Panc1 (cell line): ENCODE data around the gene PRSS50. TPM values are rescaled to one million over a fixed set of nuclear protein-coding genes. Genes with fewer than 3 reads are reported as not detected.

Experiments used
- ATAC-seq: fragments of 200-7000 bp; cut with Tn5 transposase; 2 replicates; pipeline ENCODE4 v1.9.1; 2020; ENCODE audit warnings: mild to moderate bottlenecking, moderate library complexity
- BruUV-seq: library from RNA; stranded (reverse); fragments of 400-500 nt; replicated peaks from 2 replicates; lab custom pipeline; 2021; lab: Mats Ljungman, UMichigan
- CTCF ChIA-PET: fragments of 300-600 bp; sonication (Branson Sonifier 250); formaldehyde crosslinking; loops from one replicate; lab custom pipeline; 2022; ENCODE audit warnings: antibody characterized with exemption; lab: Charles Lee
- POLR2A ChIA-PET: fragments of 300-600 bp; sonication (Branson Sonifier 250); formaldehyde crosslinking; loops from one replicate; lab custom pipeline; 2022; ENCODE audit warnings: antibody characterized with exemption; lab: Charles Lee
- DNase-seq: peaks from one replicate; pipeline ENCODE4 v3.0.0-alpha.2; 2010; ENCODE audit warnings: low read depth, low spot score
- H3K27ac ChIP-seq: 2 replicates; pipeline ENCODE4 v1.5.1; 2011; ENCODE audit warnings: mild to moderate bottlenecking, low read length, inconsistent platforms
- H3K27me3 ChIP-seq: fragments of 200-500 bp; sonication (Bioruptor generic); 2 replicates; pipeline ENCODE4 v1.6.0; 2014; ENCODE audit warnings: low read length, inconsistent platforms; ENCODE audit not compliant: control insufficient read depth, insufficient read depth
- H3K36me3 ChIP-seq: fragments of 200-500 bp; sonication (Bioruptor generic); 2 replicates; pipeline ENCODE4 v1.5.1; 2014; ENCODE audit warnings: inconsistent platforms, mild to moderate bottlenecking, low read length, moderate library complexity; ENCODE audit not compliant: control insufficient read depth, insufficient read depth
- H3K4me1 ChIP-seq: 2 replicates; pipeline ENCODE4 v1.5.1; 2011; ENCODE audit warnings: inconsistent platforms, mild to moderate bottlenecking, low read length, moderate library complexity; ENCODE audit not compliant: control insufficient read depth, insufficient read depth
- H3K4me3 ChIP-seq, 2 experiments: 2 replicates each; pipeline ENCODE4 v1.5.1; 2011 to 2012; ENCODE audit warnings: low read depth in 2 of 2, low read length in 2 of 2, mild to moderate bottlenecking in 2 of 2, inconsistent platforms in 1 of 2, moderate library complexity in 1 of 2
- H3K9me3 ChIP-seq: fragments of 200-500 bp; sonication (Bioruptor generic); 2 replicates; pipeline ENCODE4 v1.5.1; 2014; ENCODE audit warnings: low read depth, mild to moderate bottlenecking, inconsistent platforms, low read length, moderate library complexity; ENCODE audit not compliant: control insufficient read depth, insufficient read depth
- CTCF ChIP-seq: fragments of 450-650 bp; IDR thresholded peaks from 2 replicates; pipeline ENCODE4 v1.5.1; 2017; ENCODE audit warnings: mild to moderate bottlenecking
- POLR2AphosphoS5 ChIP-seq: IDR thresholded peaks from 2 replicates; pipeline ENCODE4 v1.6.1; 2012; ENCODE audit warnings: mild to moderate bottlenecking, low read depth, low read length, moderate library complexity
- REST ChIP-seq, 2 experiments: IDR thresholded peaks; 2 replicates each; pipeline ENCODE4 v1.6.1; 2011 to 2012; ENCODE audit warnings: low read depth in 2 of 2, control low read depth in 1 of 2, low read length in 1 of 2, mild to moderate bottlenecking in 1 of 2, moderate library complexity in 1 of 2; ENCODE audit not compliant: insufficient read depth in 1 of 2
- SIN3A ChIP-seq: IDR thresholded peaks from 2 replicates; pipeline ENCODE4 v1.6.1; 2012; ENCODE audit warnings: low read depth, mild to moderate bottlenecking, low read length, moderate library complexity, borderline replicate concordance; ENCODE audit not compliant: insufficient read depth
- TCF7L2 ChIP-seq: IDR thresholded peaks from 2 replicates; pipeline ENCODE4 v1.6.1; 2011; ENCODE audit warnings: mild to moderate bottlenecking, low read depth, low read length, inconsistent platforms
- in situ Hi-C: cut with HindIII; loops from 2 replicates; pipeline ENCODE4 v1.10.0; 2016; ENCODE audit warnings: low sequenced_read_pairs, low pct_unique_long_range_greater_than_20kb
- intact Hi-C: fragments of 100-400 bp; cut with micrococcal nuclease; formaldehyde crosslinking; loops from one replicate; pipeline ENCODE4 v1.10.0; 2022; ENCODE audit not compliant: unreplicated experiment
- total RNA-seq: library from RNA; stranded (reverse); gene quantifications from one replicate; pipeline ENCODE4 v1.2.1, GENCODE V29; 2021; ENCODE audit not compliant: unreplicated experiment

The PRSS50 gene
- total RNA-seq, 1 experiment from 2014 or later, result 0.13 TPM

GRCh38 chr3:46667657-46668056 is 50.0 kb downstream of the PRSS50 start:
- POLR2A ChIA-PET, result no interaction called here
- no TSS peak for BruUV-seq
- no peaks in the 10 kb centered on the region for H3K9me3 ChIP-seq
- H3K27me3 ChIP-seq, result no peaks in the 10 kb centered on the region
- H3K4me1 ChIP-seq, result no peaks in the 10 kb centered on the region
- no peak for TF ChIP-seq TCF7L2
- TF ChIP-seq POLR2AphosphoS5, result no peak
- TF ChIP-seq REST (IDR thresholded peaks at IDR 0.05; ENCODE audit: insufficient read depth in 1 of 2, low read depth in 2 of 2, low read length in 1 of 2), result no peak
- no peak for TF ChIP-seq CTCF
- no peak for TF ChIP-seq SIN3A
- ATAC-seq (no peak), DNase-seq (no peak)
- CTCF ChIA-PET, result no interaction called here
- intact Hi-C loops (no loop called here), in situ Hi-C loops (no loop called here)
- no peak overlapping the region for H3K4me3 ChIP-seq
- H3K27ac ChIP-seq, result no peak overlapping the region
- H3K36me3 ChIP-seq, result no peaks in the 10 kb centered on the region

GRCh38 chr3:46667061-46667621 is 50.5 kb downstream of the PRSS50 start:
- CTCF ChIA-PET, result no interaction called here

More at GRCh38 chr3:46667061-46667621, 50.5 kb downstream of the PRSS50 start:
- DNase-seq (no peak), ATAC-seq (no peak)
- no peak overlapping the region for H3K27ac ChIP-seq
- BruUV-seq, result no TSS peak
- intact Hi-C loops (no loop called here), in situ Hi-C loops (no loop called here)
- POLR2A ChIA-PET, result no interaction called here
- no peaks in the 10 kb centered on the region for H3K9me3 ChIP-seq
- H3K36me3 ChIP-seq, result no peaks in the 10 kb centered on the region
- no peak overlapping the region for H3K4me3 ChIP-seq
- TF ChIP-seq REST (IDR thresholded peaks at IDR 0.05; ENCODE audit: insufficient read depth in 1 of 2, low read depth in 2 of 2, low read length in 1 of 2), result no peak
- TF ChIP-seq CTCF, result no peak
- no peak for TF ChIP-seq TCF7L2
- no peak for TF ChIP-seq SIN3A
- TF ChIP-seq POLR2AphosphoS5, result no peak
- no peaks in the 10 kb centered on the region for H3K27me3 ChIP-seq
- no peaks in the 10 kb centered on the region for H3K4me1 ChIP-seq
